GM15510 (cell line): ENCODE data around the gene CD74.

Experiments used
- POLR2A ChIP-seq: IDR thresholded peaks from 3 replicates; pipeline ENCODE4 v1.6.1; 2011; ENCODE audit warnings: borderline replicate concordance; ENCODE audit not compliant: insufficient read length; ENCODE audit errors: extremely low read depth

The CD74 gene

GRCh38 chr5:150396267-150396666 lies 16.4 kb downstream of the CD74 start:
- TF ChIP-seq POLR2A, result no peak

GRCh38 chr5:150395688-150395975 lies 17.1 kb downstream of the CD74 start:
- TF ChIP-seq POLR2A, result no peak

- TF ChIP-seq POLR2A, result no peak
Measured at GRCh38 chr5:150394912-150395687, 17.6 kb downstream of the CD74 start.

GRCh38 chr5:150394131-150394530 lies 18.6 kb downstream of the CD74 start:
- TF ChIP-seq POLR2A, result no peak

GRCh38 chr5:150393096-150393645 lies 19.5 kb downstream of the CD74 start:
- TF ChIP-seq POLR2A, result no peak

GRCh38 chr5:150392680-150393079 lies 20.0 kb downstream of the CD74 start:
- no peak for TF ChIP-seq POLR2A

- TF ChIP-seq POLR2A, result no peak
Measured at GRCh38 chr5:150391986-150392385, 20.7 kb downstream of the CD74 start.

GRCh38 chr5:150391064-150391834 lies 21.5 kb downstream of the CD74 start:
- TF ChIP-seq POLR2A, result no peak

GRCh38 chr5:150389531-150390266 lies 23.0 kb downstream of the CD74 start:
- TF ChIP-seq POLR2A, result no peak

- TF ChIP-seq POLR2A, result no peak
Measured at GRCh38 chr5:150386024-150386855, 26.5 kb downstream of the CD74 start.

- no peak for TF ChIP-seq POLR2A
Measured at GRCh38 chr5:150384701-150385100, 28.0 kb downstream of the CD74 start.

- TF ChIP-seq POLR2A, result no peak
Measured at GRCh38 chr5:150377964-150378694, 34.6 kb downstream of the CD74 start.
